GM12873 (cell line): Measurements from ENCODE around the gene CD9.

Experiments used
- CTCF ChIP-seq: IDR thresholded peaks from 2 replicates; pipeline ENCODE4 v1.5.1; 2012; ENCODE audit warnings: low read depth, mild to moderate bottlenecking, moderate library complexity, low read length, control low read depth; ENCODE audit not compliant: insufficient read depth; ENCODE audit errors: missing control alignments

Gene CD9

GRCh38 chr12:6285063-6285477 lies 84.9 kb downstream of the CD9 start:
- peak; percentile 94 for TF ChIP-seq CTCF

GRCh38 chr12:6285532-6286306 lies 85.5 kb downstream of the CD9 start:
- TF ChIP-seq CTCF, result no peak
